Ishikawa (cell line): Measurements from ENCODE around the gene IKZF1.

Experiments
- CEBPB ChIP-seq: IDR thresholded peaks from 2 replicates; pipeline ENCODE4 v1.6.1; 2012
- CREB1 ChIP-seq: IDR thresholded peaks from 2 replicates; pipeline ENCODE4 v1.6.1; 2012; ENCODE audit warnings: low read depth
- EGR1 ChIP-seq: IDR thresholded peaks from 2 replicates; pipeline ENCODE4 v1.6.1; 2012
- EP300 ChIP-seq: IDR thresholded peaks from 2 replicates; pipeline ENCODE4 v1.6.1; 2012; ENCODE audit warnings: borderline replicate concordance
- FOXM1 ChIP-seq: IDR thresholded peaks from 2 replicates; pipeline ENCODE4 v1.6.1; 2012; ENCODE audit warnings: low read depth, borderline replicate concordance
- MAX ChIP-seq: IDR thresholded peaks from 2 replicates; pipeline ENCODE4 v1.6.1; 2012
- NFIC ChIP-seq: IDR thresholded peaks from 2 replicates; pipeline ENCODE4 v1.6.1; 2012
- RAD21 ChIP-seq: IDR thresholded peaks from 2 replicates; pipeline ENCODE4 v1.6.1; 2012; ENCODE audit warnings: low read depth
- REST ChIP-seq: IDR thresholded peaks from 2 replicates; pipeline ENCODE4 v1.6.1; 2012; ENCODE audit warnings: low read depth, mild to moderate bottlenecking
- TAF1 ChIP-seq: IDR thresholded peaks from 2 replicates; pipeline ENCODE4 v1.6.1; 2012; ENCODE audit warnings: low read depth, mild to moderate bottlenecking
- TCF12 ChIP-seq: IDR thresholded peaks from 2 replicates; pipeline ENCODE4 v1.6.1; 2012; ENCODE audit warnings: low read depth
- TEAD4 ChIP-seq: IDR thresholded peaks from 2 replicates; pipeline ENCODE4 v1.6.1; 2012
- USF1 ChIP-seq: IDR thresholded peaks from 2 replicates; pipeline ENCODE4 v1.6.1; 2012
- YY1 ChIP-seq: IDR thresholded peaks from 2 replicates; pipeline ENCODE4 v1.6.1; 2012; ENCODE audit warnings: low read depth
- ZBTB7A ChIP-seq: IDR thresholded peaks from 2 replicates; pipeline ENCODE4 v1.6.1; 2012; ENCODE audit warnings: low read depth

IKZF1 gene

GRCh38 chr7:50275430-50275829 lies 29.1 kb upstream of the IKZF1 start:
- TF ChIP-seq FOXM1 (no peak), EGR1 (no peak), TEAD4 (no peak), RAD21 (no peak), ZBTB7A (no peak), CREB1 (no peak), TCF12 (no peak), TAF1 (no peak), CEBPB (no peak), USF1 (no peak), YY1 (no peak), EP300 (no peak), NFIC (no peak), REST (no peak)

GRCh38 chr7:50276483-50276882 lies 28.0 kb upstream of the IKZF1 start:
- TF ChIP-seq YY1 (no peak), REST (no peak), RAD21 (no peak), CREB1 (no peak), NFIC (no peak), EGR1 (no peak), TCF12 (no peak), ZBTB7A (no peak), FOXM1 (no peak), CEBPB (no peak), TEAD4 (no peak), MAX (no peak), USF1 (no peak), EP300 (no peak), TAF1 (no peak)

- no peak for TF ChIP-seq FOXM1
- TF ChIP-seq CEBPB, result no peak
- no peak for TF ChIP-seq TAF1
- TF ChIP-seq TEAD4, result no peak
- TF ChIP-seq MAX, result no peak
- no peak for TF ChIP-seq EGR1
- no peak for TF ChIP-seq EP300
- no peak for TF ChIP-seq REST
- TF ChIP-seq NFIC, result no peak
- no peak for TF ChIP-seq ZBTB7A
- no peak for TF ChIP-seq YY1
- TF ChIP-seq TCF12, result no peak
- no peak for TF ChIP-seq USF1
- TF ChIP-seq RAD21, result no peak
- TF ChIP-seq CREB1, result no peak
These were observed 26.4 kb upstream of the IKZF1 start for GRCh38 chr7:50278120-50278519.
